Natural killer cell (primary cell): Measurements from ENCODE around the gene MDM4. TPM values are rescaled to one million over a fixed set of nuclear protein-coding genes. Genes with fewer than 3 reads are reported as not detected.
A peak's percentile ranks its signal among the peaks of the same experiment; 100 is the strongest.

Experiments used
- ATAC-seq, 3 donors: fragments of 150-1000 bp in 2 of 3; fragments of 200-7000 bp in 1 of 3; cut with Tn5 transposase; 1 replicate in 1 of 3; 2 replicates in 2 of 3; pipeline ENCODE4 v1.10.0; 2021; ENCODE audit warnings: mild to moderate bottlenecking in 2 of 3, moderate library complexity in 2 of 3
- DNase-seq, 2 donors: peaks; one replicate each; pipeline versions ENCODE4 v3.0.0 to v3.0.0-alpha.2; 2013 to 2021; ENCODE audit warnings: mixed read lengths in 1 of 2
- H3K27ac ChIP-seq: one replicate; pipeline ENCODE4 v1.5.1; 2013; ENCODE audit warnings: mild to moderate bottlenecking, low read length
- H3K27me3 ChIP-seq: one replicate; pipeline ENCODE4 v1.6.1; 2013; ENCODE audit warnings: low read length; ENCODE audit not compliant: control insufficient read depth, insufficient read depth
- H3K36me3 ChIP-seq: one replicate; pipeline ENCODE4 v1.6.1; 2013; ENCODE audit warnings: low read length; ENCODE audit not compliant: control insufficient read depth, insufficient read depth
- H3K4me1 ChIP-seq: one replicate; pipeline ENCODE4 v1.6.1; 2013; ENCODE audit warnings: low read length; ENCODE audit not compliant: control insufficient read depth, insufficient read depth
- H3K4me3 ChIP-seq: one replicate; pipeline ENCODE4 v1.5.1; 2013; ENCODE audit warnings: low read length
- H3K9me3 ChIP-seq: one replicate; pipeline ENCODE4 v1.6.1; 2013; ENCODE audit warnings: low read length; ENCODE audit not compliant: control insufficient read depth, insufficient read depth
- H3K27ac Mint-ChIP-seq, 2 donors: one replicate each; pipeline ENCODE4 v1.8.0; 2022; ENCODE audit warnings: mild to moderate bottlenecking in 2 of 2, mixed read lengths in 2 of 2, moderate library complexity in 1 of 2
- H3K27me3 Mint-ChIP-seq, 2 donors: one replicate each; pipeline ENCODE4 v1.8.0; 2022; ENCODE audit warnings: low read depth in 2 of 2, mixed read lengths in 2 of 2
- H3K36me3 Mint-ChIP-seq: one replicate; pipeline ENCODE4 v1.8.0; 2022; ENCODE audit warnings: mixed read lengths
- H3K4me1 Mint-ChIP-seq, 2 donors: one replicate each; pipeline ENCODE4 v1.8.0; 2022; ENCODE audit warnings: mixed read lengths in 2 of 2
- H3K4me3 Mint-ChIP-seq: one replicate; pipeline ENCODE4 v1.8.0; 2022; ENCODE audit warnings: mild to moderate bottlenecking, moderate library complexity, mixed read lengths
- H3K9me3 Mint-ChIP-seq, 2 donors: one replicate each; pipeline ENCODE4 v1.8.0; 2022; ENCODE audit warnings: mixed read lengths in 2 of 2
- CTCF ChIP-seq: fragments of 200-600 bp; IDR thresholded peaks from one replicate; pipeline ENCODE4 v1.8.0; 2022; ENCODE audit warnings: antibody characterized with exemption
- WGBS: methylation state at CpG from one replicate; pipeline ENCODE4 v1.1.7; 2013; ENCODE audit warnings: missing lambda C conversion rate; ENCODE audit not compliant: insufficient coverage; 5-methylcytosine and 5-hydroxymethylcytosine counted together
- intact Hi-C: fragments of 100-400 bp; cut with micrococcal nuclease; formaldehyde crosslinking; loops from one replicate; pipeline ENCODE4 v1.14.2; 2022
- total RNA-seq, 4 donors: library from RNA; stranded (reverse); fragments of 120-200 nt in 1 of 4; gene quantifications; one replicate each; pipeline versions ENCODE4 v1.2.3 to v1.2.4, GENCODE V29; 2013 to 2022

Gene MDM4
- total RNA-seq, 3 donors from 2014 or later (not counting 1 experiment from before 2014, with no cell fraction given), result 295 to 324 (median 296) TPM

GRCh38 chr1:204584699-204585372, 68.6 kb downstream of the MDM4 start:
- no peak for TF ChIP-seq CTCF
- no peaks in the 10 kb centered on the region for H3K36me3 ChIP-seq
- H3K4me1 ChIP-seq, result peaks cover 25% of the 10 kb centered on the region
- Mint-ChIP-seq H3K4me3 (peak overlapping the region; percentile 52), H3K9me3 (no peaks in the 10 kb centered on the region), H3K36me3 (no peaks in the 10 kb centered on the region), H3K27ac (peak overlapping the region in 1 of 2 donors; percentile 65), H3K27me3 (no peaks in the 10 kb centered on the region), H3K4me1 (peaks cover 12 to 30% of the 10 kb centered on the region in 2 donors)
- DNase-seq, result peak in 1 of 2 donors; percentile 57
- H3K27ac ChIP-seq, result peak overlapping the region; percentile 34
- peak; percentile 64 to 83 (median 80) for ATAC-seq
- WGBS, result 73% methylated on average over 11 of the region's 11 CpGs
- H3K4me3 ChIP-seq, result no peak overlapping the region
- intact Hi-C loops, result no loop called here
- no peaks in the 10 kb centered on the region for H3K9me3 ChIP-seq
- H3K27me3 ChIP-seq, result no peaks in the 10 kb centered on the region

GRCh38 chr1:204587621-204588020, 71.4 kb downstream of the MDM4 start:
- WGBS, result 93% methylated on average over 6 of the region's 6 CpGs
- no peak overlapping the region for H3K27ac Mint-ChIP-seq
- intact Hi-C loops, result no loop called here

GRCh38 chr1:204588826-204589225, 72.6 kb downstream of the MDM4 start:
- no peak overlapping the region for H3K4me3 Mint-ChIP-seq
- intact Hi-C loops, result no loop called here
- H3K27me3 ChIP-seq, result no peaks in the 10 kb centered on the region
- no peak for DNase-seq
- no peak overlapping the region for H3K27ac ChIP-seq
- no peak overlapping the region for H3K27ac Mint-ChIP-seq
- H3K4me3 ChIP-seq, result no peak overlapping the region
- H3K4me1 Mint-ChIP-seq, result peaks cover 5 to 22% of the 10 kb centered on the region in 2 donors
- H3K36me3 Mint-ChIP-seq, result no peaks in the 10 kb centered on the region
- H3K9me3 ChIP-seq, result no peaks in the 10 kb centered on the region
- TF ChIP-seq CTCF, result no peak
- H3K4me1 ChIP-seq, result peaks cover 22% of the 10 kb centered on the region
- H3K27me3 Mint-ChIP-seq, result no peaks in the 10 kb centered on the region
- H3K9me3 Mint-ChIP-seq, result no peaks in the 10 kb centered on the region
- no peaks in the 10 kb centered on the region for H3K36me3 ChIP-seq
- WGBS, result 80% methylated on average over 5 of the region's 5 CpGs
- no peak for ATAC-seq

More at GRCh38 chr1:204587621-204588020, 71.4 kb downstream of the MDM4 start:
- peaks cover 5 to 22% of the 10 kb centered on the region in 2 donors for H3K4me1 Mint-ChIP-seq
- DNase-seq, result no peak
- no peak for ATAC-seq
- Histone ChIP-seq H3K4me3 (no peak overlapping the region), H3K9me3 (no peaks in the 10 kb centered on the region), H3K4me1 (peaks cover 22% of the 10 kb centered on the region), H3K27me3 (no peaks in the 10 kb centered on the region), H3K36me3 (no peaks in the 10 kb centered on the region), H3K27ac (no peak overlapping the region)
- no peaks in the 10 kb centered on the region for H3K36me3 Mint-ChIP-seq
- no peak overlapping the region for H3K4me3 Mint-ChIP-seq
- TF ChIP-seq CTCF, result no peak
- H3K27me3 Mint-ChIP-seq, result no peaks in the 10 kb centered on the region
- H3K9me3 Mint-ChIP-seq, result no peaks in the 10 kb centered on the region
